HepG2 (cell line): ENCODE data around the gene MPC1. TPM values are rescaled to one million over a fixed set of nuclear protein-coding genes. Genes with fewer than 3 reads are reported as not detected.

Experiments
- BHLHE40 ChIP-seq: IDR thresholded peaks from 2 replicates; pipeline ENCODE4 v1.6.1; 2011; ENCODE audit warnings: low read length, improper control_type of control experiment
- HDAC2 ChIP-seq: sonication (generic); formaldehyde crosslinking; IDR thresholded peaks from 2 replicates; pipeline ENCODE4 v1.4.0; 2020; ENCODE audit warnings: missing genetic modification reagents
- LRRFIP1 ChIP-seq: sonication (generic); formaldehyde crosslinking; conservative IDR thresholded peaks from 2 replicates; pipeline ENCODE4 v1.4.0; 2020; ENCODE audit warnings: missing genetic modification reagents
- NCOA1 ChIP-seq: sonication (generic); formaldehyde crosslinking; IDR thresholded peaks from 2 replicates; pipeline ENCODE4 v1.9.0; 2021; ENCODE audit warnings: missing genetic modification reagents
- ZBTB39 ChIP-seq: sonication (generic); formaldehyde crosslinking; IDR thresholded peaks from 2 replicates; pipeline ENCODE4 v1.5.0; 2020; ENCODE audit warnings: missing genetic modification reagents
- ZNF317 ChIP-seq: sonication (generic); formaldehyde crosslinking; IDR thresholded peaks from 2 replicates; pipeline ENCODE4 v1.5.0; 2020; ENCODE audit warnings: mild to moderate bottlenecking, missing genetic modification reagents
- ZNF543 ChIP-seq: sonication (generic); formaldehyde crosslinking; IDR thresholded peaks from 2 replicates; pipeline ENCODE4 v1.4.0; 2020; ENCODE audit warnings: mild to moderate bottlenecking, missing genetic modification reagents
- ZNF780A ChIP-seq: sonication (generic); formaldehyde crosslinking; IDR thresholded peaks from 2 replicates; pipeline ENCODE4 v1.8.0; 2022; ENCODE audit warnings: mild to moderate bottlenecking, missing genetic modification reagents, moderate library complexity
- ZSCAN22 ChIP-seq: sonication (generic); formaldehyde crosslinking; IDR thresholded peaks from 2 replicates; pipeline ENCODE4 v1.4.0; 2020; ENCODE audit warnings: mild to moderate bottlenecking, missing genetic modification reagents
- ZSCAN5A ChIP-seq: sonication (generic); formaldehyde crosslinking; IDR thresholded peaks from 2 replicates; pipeline ENCODE4 v1.8.0; 2022; ENCODE audit warnings: mild to moderate bottlenecking, missing genetic modification reagents, borderline replicate concordance
- polyA plus RNA-seq, 8 experiments: library from polyadenylated mRNA; depleted of rRNA in 3 of 8; stranded (reverse) in 7 of 8; unstranded in 1 of 8; fragments of >200 nt; fragmentation: Illumina TruSeq in 4 of 8; extraction: Trizol in 4 of 8; gene quantifications; 2 replicates each; pipeline versions ENCODE4 v1.2.1 to v1.2.3, GENCODE V29; 2011 to 2016; ENCODE audit warnings: low read depth in 4 of 8, missing spikeins in 1 of 8, mixed read lengths in 1 of 8; ENCODE audit not compliant: insufficient read depth in 1 of 8
- total RNA-seq, 5 experiments: library from RNA; depleted of rRNA; stranded (reverse); fragments of >200 nt; fragmentation: Illumina TruSeq; extraction: Trizol; gene quantifications; 2 replicates each; pipeline ENCODE4 v1.2.3, GENCODE V29; 2016; ENCODE audit warnings: low read depth in 1 of 5
- TF ChIP-seq, protein P1 (sequence below): sonication (generic); formaldehyde crosslinking; IDR thresholded peaks from 2 replicates; pipeline ENCODE4 v1.4.0; 2020; ENCODE audit warnings: missing genetic modification reagents, mild to moderate bottlenecking, borderline replicate concordance
- TF ChIP-seq, protein P2 (sequence below): sonication (generic); formaldehyde crosslinking; IDR thresholded peaks from 2 replicates; pipeline ENCODE4 v1.4.0; 2020; ENCODE audit warnings: missing genetic modification reagents
- TF ChIP-seq, protein P3 (sequence below): sonication (generic); formaldehyde crosslinking; IDR thresholded peaks from 2 replicates; pipeline ENCODE4 v1.4.0; 2020; ENCODE audit warnings: missing genetic modification reagents, borderline replicate concordance

MPC1 gene
- total and polyA plus RNA-seq, 2 of the 13 experiments (the other 11 are each of a cell fraction or from before 2014, with no cell fraction given), result 189 to 214 TPM

DNA sequence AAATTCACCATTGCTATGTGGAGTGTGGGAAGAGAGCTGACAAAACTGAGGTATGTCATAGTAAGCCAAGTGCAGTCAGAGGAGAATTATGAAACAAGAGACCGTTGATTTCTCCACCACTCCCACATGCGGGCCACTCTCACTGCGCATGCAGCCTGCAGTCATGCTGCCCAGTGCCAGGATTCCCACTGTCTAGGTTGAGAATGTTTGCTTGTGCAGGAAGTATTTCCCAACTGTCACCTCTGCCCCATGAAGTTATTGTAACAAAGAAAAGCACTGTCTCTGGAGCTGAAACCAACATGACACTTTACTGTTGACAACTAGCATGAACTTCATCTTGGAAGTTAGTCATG is 21.7 kb downstream of the MPC1 start (continued):
- TF ChIP-seq ZNF317 (CRISPR knock-in tag), result peak; percentile 88
- TF ChIP-seq, protein P1, sequence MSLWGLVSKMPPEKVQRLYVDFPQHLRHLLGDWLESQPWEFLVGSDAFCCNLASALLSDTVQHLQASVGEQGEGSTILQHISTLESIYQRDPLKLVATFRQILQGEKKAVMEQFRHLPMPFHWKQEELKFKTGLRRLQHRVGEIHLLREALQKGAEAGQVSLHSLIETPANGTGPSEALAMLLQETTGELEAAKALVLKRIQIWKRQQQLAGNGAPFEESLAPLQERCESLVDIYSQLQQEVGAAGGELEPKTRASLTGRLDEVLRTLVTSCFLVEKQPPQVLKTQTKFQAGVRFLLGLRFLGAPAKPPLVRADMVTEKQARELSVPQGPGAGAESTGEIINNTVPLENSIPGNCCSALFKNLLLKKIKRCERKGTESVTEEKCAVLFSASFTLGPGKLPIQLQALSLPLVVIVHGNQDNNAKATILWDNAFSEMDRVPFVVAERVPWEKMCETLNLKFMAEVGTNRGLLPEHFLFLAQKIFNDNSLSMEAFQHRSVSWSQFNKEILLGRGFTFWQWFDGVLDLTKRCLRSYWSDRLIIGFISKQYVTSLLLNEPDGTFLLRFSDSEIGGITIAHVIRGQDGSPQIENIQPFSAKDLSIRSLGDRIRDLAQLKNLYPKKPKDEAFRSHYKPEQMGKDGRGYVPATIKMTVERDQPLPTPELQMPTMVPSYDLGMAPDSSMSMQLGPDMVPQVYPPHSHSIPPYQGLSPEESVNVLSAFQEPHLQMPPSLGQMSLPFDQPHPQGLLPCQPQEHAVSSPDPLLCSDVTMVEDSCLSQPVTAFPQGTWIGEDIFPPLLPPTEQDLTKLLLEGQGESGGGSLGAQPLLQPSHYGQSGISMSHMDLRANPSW (CRISPR knock-in tag), result peak; percentile 96; the same call in 1 of the 2 replicates
- TF ChIP-seq HDAC2 (CRISPR knock-in tag), result peak; percentile 99
- TF ChIP-seq ZSCAN5A, result peak; percentile 63; the same call in 1 of the 2 replicates
- peak; percentile 89 for TF ChIP-seq ZBTB39 (CRISPR knock-in tag)
- TF ChIP-seq ZNF543 (CRISPR knock-in tag), result peak; percentile 85
- no peak for TF ChIP-seq ZSCAN22
- no peak for TF ChIP-seq NCOA1
- TF ChIP-seq, protein P2, sequence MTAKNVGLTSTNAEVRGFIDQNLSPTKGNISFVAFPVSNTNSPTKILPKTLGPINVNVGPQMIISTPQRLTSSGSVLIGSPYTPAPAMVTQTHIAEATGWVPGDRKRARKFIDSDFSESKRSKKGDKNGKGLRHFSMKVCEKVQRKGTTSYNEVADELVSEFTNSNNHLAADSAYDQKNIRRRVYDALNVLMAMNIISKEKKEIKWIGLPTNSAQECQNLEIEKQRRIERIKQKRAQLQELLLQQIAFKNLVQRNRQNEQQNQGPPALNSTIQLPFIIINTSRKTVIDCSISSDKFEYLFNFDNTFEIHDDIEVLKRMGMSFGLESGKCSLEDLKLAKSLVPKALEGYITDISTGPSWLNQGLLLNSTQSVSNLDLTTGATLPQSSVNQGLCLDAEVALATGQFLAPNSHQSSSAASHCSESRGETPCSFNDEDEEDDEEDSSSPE (CRISPR knock-in tag), result peak; percentile 85
- TF ChIP-seq LRRFIP1 (CRISPR knock-in tag), result no peak
- TF ChIP-seq, protein P3, sequence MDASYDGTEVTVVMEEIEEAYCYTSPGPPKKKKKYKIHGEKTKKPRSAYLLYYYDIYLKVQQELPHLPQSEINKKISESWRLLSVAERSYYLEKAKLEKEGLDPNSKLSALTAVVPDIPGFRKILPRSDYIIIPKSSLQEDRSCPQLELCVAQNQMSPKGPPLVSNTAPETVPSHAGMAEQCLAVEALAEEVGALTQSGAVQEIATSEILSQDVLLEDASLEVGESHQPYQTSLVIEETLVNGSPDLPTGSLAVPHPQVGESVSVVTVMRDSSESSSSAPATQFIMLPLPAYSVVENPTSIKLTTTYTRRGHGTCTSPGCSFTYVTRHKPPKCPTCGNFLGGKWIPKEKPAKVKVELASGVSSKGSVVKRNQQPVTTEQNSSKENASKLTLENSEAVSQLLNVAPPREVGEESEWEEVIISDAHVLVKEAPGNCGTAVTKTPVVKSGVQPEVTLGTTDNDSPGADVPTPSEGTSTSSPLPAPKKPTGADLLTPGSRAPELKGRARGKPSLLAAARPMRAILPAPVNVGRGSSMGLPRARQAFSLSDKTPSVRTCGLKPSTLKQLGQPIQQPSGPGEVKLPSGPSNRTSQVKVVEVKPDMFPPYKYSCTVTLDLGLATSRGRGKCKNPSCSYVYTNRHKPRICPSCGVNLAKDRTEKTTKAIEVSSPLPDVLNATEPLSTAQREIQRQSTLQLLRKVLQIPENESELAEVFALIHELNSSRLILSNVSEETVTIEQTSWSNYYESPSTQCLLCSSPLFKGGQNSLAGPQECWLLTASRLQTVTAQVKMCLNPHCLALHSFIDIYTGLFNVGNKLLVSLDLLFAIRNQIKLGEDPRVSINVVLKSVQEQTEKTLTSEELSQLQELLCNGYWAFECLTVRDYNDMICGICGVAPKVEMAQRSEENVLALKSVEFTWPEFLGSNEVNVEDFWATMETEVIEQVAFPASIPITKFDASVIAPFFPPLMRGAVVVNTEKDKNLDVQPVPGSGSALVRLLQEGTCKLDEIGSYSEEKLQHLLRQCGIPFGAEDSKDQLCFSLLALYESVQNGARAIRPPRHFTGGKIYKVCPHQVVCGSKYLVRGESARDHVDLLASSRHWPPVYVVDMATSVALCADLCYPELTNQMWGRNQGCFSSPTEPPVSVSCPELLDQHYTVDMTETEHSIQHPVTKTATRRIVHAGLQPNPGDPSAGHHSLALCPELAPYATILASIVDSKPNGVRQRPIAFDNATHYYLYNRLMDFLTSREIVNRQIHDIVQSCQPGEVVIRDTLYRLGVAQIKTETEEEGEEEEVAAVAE, result peak; percentile 79; the same call in 1 of the 2 replicates
- TF ChIP-seq ZNF780A (CRISPR knock-in tag), result peak; percentile 88
- peak; percentile 77 for TF ChIP-seq BHLHE40
